Gastrocnemius medialis (tissue), 4 donors: ENCODE measurements around the gene POLA2. TPM values are rescaled to one million over a fixed set of nuclear protein-coding genes. Genes with fewer than 3 reads are reported as not detected.

ENCODE experiments used
- ATAC-seq, 2 donors: fragments of 150-250 bp; one replicate each; pipeline ENCODE4 v1.9.1; 2016
- DNase-seq, 2 donors: peaks; one replicate each; pipeline ENCODE4 v3.0.0-alpha.2; 2019
- H3K27ac ChIP-seq, 4 donors: fragments of 200-600 bp; sonication (generic); 1 replicate in 1 of 4; 2 replicates in 3 of 4; pipeline ENCODE4 v1.5.1; 2016 to 2018; ENCODE audit warnings: mild to moderate bottlenecking in 2 of 4, moderate library complexity in 1 of 4
- H3K27me3 ChIP-seq, 3 donors: fragments of 200-600 bp; sonication (generic) in 2 of 3; 1 replicate in 1 of 3; 2 replicates in 2 of 3; pipeline versions ENCODE4 v1.5.1 to v1.6.0; 2016 to 2019; ENCODE audit warnings: mild to moderate bottlenecking in 1 of 3, moderate library complexity in 1 of 3
- H3K36me3 ChIP-seq, 2 donors: fragments of 200-600 bp; sonication (generic) in 1 of 2; one replicate each; pipeline ENCODE4 v1.5.1; 2017 to 2018
- H3K4me1 ChIP-seq, 2 donors: fragments of 200-600 bp; sonication (generic) in 1 of 2; one replicate each; pipeline ENCODE4 v1.5.1; 2016 to 2017; ENCODE audit warnings: mild to moderate bottlenecking in 2 of 2
- H3K4me3 ChIP-seq, 4 donors: fragments of 200-600 bp; sonication (generic) in 3 of 4; 1 replicate in 1 of 4; 2 replicates in 3 of 4; pipeline ENCODE4 v1.5.1; 2016 to 2019; ENCODE audit warnings: mild to moderate bottlenecking in 2 of 4
- H3K9me3 ChIP-seq, 3 donors: fragments of 200-600 bp; sonication (generic) in 2 of 3; 1 replicate in 1 of 3; 2 replicates in 2 of 3; pipeline ENCODE4 v1.5.1; 2016 to 2019
- POLR2A ChIP-seq, 2 donors: fragments of 450-650 bp; IDR thresholded peaks; one replicate each; pipeline ENCODE4 v1.6.1; 2017; ENCODE audit warnings: antibody characterized with exemption in 2 of 2, mild to moderate bottlenecking in 2 of 2, moderate library complexity in 2 of 2
- in situ Hi-C, 4 donors: fragments of 200-750 bp; cut with MboI; loops; one replicate each; pipeline versions ENCODE4 v1.15.0 to v1.8.0; 2017; ENCODE audit warnings: low sequenced_read_pairs in 4 of 4
- intact Hi-C: fragments of 100-400 bp; cut with DNase I; formaldehyde crosslinking; loops from one replicate; pipeline ENCODE4 v1.15.1; 2023; ENCODE audit warnings: low total_unique reads
- total RNA-seq, 4 donors: library from RNA; depleted of rRNA; stranded (reverse); fragments of >200 nt; gene quantifications; one replicate each; pipeline versions ENCODE4 v1.1.0 to v1.2.3, GENCODE V29; 2016
- TF ChIP-seq, protein P1 (sequence below), 5 experiments: fragments of 450-650 bp in 3 of 5; fragments of 200-600 bp in 2 of 5; sonication (generic) in 2 of 5; IDR thresholded peaks in 4 of 5; conservative IDR thresholded peaks in 1 of 5; 1 replicate in 4 of 5; 2 replicates in 1 of 5; pipeline ENCODE4 v1.5.1; 2016 to 2019; ENCODE audit warnings: antibody characterized with exemption in 5 of 5, mild to moderate bottlenecking in 3 of 5, moderate library complexity in 3 of 5

POLA2 gene
- total RNA-seq, 4 donors from 2014 or later, result 2.9 to 9.2 (median 6.9) TPM

DNA sequence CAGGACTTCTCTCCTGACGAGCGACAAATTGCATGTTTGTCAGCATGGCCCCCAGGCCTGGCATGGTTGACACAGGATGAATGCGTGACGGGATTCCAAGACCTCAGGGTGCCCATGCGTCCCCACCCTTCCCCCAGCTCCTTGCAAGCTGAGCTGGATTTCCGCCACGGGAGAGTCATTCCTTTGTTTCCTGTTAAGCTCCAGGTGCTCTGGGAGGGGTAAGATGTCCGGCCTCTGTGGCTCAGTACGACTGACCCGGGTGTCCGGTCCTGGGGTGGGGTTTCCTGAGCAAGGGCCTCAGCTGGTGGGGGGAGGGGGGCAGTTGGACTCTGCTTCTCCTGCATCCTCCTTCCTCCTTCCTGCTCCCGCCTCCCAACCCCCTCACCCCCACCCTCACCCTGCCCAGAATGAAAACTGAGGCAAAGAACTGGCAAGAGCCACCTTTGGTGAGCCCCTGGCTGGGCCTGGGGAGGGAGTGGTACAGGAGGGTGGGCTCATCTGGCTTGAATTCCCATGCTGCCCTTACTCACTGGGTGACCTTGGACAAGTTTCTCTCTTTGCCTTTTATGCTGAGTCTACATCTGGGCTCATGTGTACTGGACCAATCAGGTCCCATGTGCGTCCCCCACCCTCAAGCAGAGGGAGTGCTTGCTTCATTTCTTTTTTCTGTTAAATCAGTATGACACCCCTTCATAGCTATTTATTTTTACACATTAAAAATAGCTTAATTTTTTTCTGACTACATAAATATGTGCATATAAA, 55.4 kb downstream of the POLA2 start:
- Histone ChIP-seq H3K4me3 (peak overlapping the region; percentile 83 to 95 (median 92)), H3K27ac (peak overlapping the region; percentile 86 to 92 (median 90)), H3K36me3 (peaks cover 0 to 14% of the 10 kb centered on the region in 2 donors), H3K9me3 (no peaks in the 10 kb centered on the region), H3K4me1 (peaks cover 21 to 26% of the 10 kb centered on the region in 2 donors), H3K27me3 (no peaks in the 10 kb centered on the region)
- intact Hi-C loops (no loop called here), in situ Hi-C loops (loop anchor here in 2 of 4 donors (5.0 to 10.0 kb wide), 2 partner anchors 90 to 92 kb away; no protein-coding TSS in a partner anchor)
- DNase-seq (peak; percentile 49 to 79), ATAC-seq (peak; percentile 14 to 21)
- no peak for TF ChIP-seq POLR2A (IDR thresholded peaks at IDR 0.05)
- TF ChIP-seq, protein P1, sequence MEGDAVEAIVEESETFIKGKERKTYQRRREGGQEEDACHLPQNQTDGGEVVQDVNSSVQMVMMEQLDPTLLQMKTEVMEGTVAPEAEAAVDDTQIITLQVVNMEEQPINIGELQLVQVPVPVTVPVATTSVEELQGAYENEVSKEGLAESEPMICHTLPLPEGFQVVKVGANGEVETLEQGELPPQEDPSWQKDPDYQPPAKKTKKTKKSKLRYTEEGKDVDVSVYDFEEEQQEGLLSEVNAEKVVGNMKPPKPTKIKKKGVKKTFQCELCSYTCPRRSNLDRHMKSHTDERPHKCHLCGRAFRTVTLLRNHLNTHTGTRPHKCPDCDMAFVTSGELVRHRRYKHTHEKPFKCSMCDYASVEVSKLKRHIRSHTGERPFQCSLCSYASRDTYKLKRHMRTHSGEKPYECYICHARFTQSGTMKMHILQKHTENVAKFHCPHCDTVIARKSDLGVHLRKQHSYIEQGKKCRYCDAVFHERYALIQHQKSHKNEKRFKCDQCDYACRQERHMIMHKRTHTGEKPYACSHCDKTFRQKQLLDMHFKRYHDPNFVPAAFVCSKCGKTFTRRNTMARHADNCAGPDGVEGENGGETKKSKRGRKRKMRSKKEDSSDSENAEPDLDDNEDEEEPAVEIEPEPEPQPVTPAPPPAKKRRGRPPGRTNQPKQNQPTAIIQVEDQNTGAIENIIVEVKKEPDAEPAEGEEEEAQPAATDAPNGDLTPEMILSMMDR (IDR thresholded peaks at IDR 0.05 in 4 of 5, conservative IDR thresholded peaks at IDR 0.05 in 1 of 5), result no peak

DNA sequence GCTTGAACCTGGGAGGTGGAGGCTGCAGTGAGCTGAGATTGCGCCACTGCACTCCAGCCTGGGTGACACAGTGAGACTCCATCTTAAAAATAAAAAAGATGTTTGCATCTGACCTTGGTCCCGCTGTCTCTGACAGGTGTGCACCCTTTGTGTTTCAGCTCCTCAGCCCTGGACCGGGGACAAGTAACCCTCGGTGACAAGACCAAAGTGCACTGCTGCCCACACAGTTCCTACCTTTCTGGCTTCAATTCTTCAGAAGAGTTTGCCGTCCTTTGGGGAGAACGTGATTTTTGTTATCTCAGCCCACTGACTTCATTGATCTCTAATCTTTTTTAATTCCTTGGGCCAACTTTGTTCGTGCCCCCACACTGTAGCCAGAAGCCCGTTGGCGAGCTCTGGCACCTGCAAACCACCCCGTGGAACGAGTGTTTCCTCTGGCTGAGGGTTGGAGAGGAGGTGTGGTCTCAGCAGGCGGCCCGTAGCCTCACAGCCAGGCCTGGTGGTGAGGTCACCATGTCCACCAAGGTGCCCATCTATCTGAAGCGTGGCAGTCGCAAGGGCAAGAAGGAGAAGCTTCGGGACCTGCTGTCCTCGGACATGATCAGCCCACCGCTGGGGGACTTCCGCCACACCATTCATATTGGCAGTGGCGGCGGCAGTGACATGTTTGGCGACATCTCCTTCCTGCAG, 58.8 kb downstream of the POLA2 start:
- Histone ChIP-seq H3K4me1 (peaks cover 15 to 22% of the 10 kb centered on the region in 2 donors), H3K27me3 (no peaks in the 10 kb centered on the region), H3K36me3 (peaks cover 0 to 14% of the 10 kb centered on the region in 2 donors), H3K4me3 (no peak overlapping the region), H3K27ac (no peak overlapping the region), H3K9me3 (no peaks in the 10 kb centered on the region)
- TF ChIP-seq POLR2A (IDR thresholded peaks at IDR 0.05), result no peak
- TF ChIP-seq, protein P1 (IDR thresholded peaks at IDR 0.05 in 4 of 5, conservative IDR thresholded peaks at IDR 0.05 in 1 of 5), result no peak
- in situ Hi-C loops, result no loop called here
- intact Hi-C loops, result no loop called here
- ATAC-seq, result no peak
- no peak for DNase-seq

DNA sequence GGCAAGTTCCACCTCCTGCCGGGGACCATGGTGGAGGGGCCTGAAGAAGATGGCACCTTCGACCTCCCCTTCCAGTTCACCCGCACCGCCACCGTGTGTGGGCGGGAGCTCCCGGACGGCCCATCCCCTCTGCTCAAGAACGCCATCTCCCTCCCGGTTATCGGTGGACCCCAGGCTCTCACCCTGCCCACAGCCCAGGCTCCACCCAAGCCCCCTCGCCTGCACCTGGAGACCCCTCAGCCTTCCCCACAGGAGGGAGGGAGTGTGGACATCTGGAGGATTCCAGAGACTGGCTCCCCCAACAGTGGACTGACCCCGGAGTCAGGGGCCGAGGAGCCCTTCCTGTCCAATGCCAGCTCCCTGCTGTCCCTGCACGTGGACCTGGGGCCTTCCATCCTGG, 59.3 kb downstream of the POLA2 start:
- Histone ChIP-seq H3K4me3 (no peak overlapping the region), H3K27ac (peak overlapping the region in 1 of 4 donors; percentile 31), H3K9me3 (no peaks in the 10 kb centered on the region), H3K4me1 (peaks cover 15 to 17% of the 10 kb centered on the region in 2 donors), H3K36me3 (peaks cover 0 to 14% of the 10 kb centered on the region in 2 donors), H3K27me3 (no peaks in the 10 kb centered on the region)
- intact Hi-C loops, result no loop called here
- TF ChIP-seq POLR2A (IDR thresholded peaks at IDR 0.05), result no peak
- TF ChIP-seq, protein P1 (IDR thresholded peaks at IDR 0.05 in 4 of 5, conservative IDR thresholded peaks at IDR 0.05 in 1 of 5), result no peak
- in situ Hi-C loops, result no loop called here
- DNase-seq, result no peak
- no peak for ATAC-seq

DNA sequence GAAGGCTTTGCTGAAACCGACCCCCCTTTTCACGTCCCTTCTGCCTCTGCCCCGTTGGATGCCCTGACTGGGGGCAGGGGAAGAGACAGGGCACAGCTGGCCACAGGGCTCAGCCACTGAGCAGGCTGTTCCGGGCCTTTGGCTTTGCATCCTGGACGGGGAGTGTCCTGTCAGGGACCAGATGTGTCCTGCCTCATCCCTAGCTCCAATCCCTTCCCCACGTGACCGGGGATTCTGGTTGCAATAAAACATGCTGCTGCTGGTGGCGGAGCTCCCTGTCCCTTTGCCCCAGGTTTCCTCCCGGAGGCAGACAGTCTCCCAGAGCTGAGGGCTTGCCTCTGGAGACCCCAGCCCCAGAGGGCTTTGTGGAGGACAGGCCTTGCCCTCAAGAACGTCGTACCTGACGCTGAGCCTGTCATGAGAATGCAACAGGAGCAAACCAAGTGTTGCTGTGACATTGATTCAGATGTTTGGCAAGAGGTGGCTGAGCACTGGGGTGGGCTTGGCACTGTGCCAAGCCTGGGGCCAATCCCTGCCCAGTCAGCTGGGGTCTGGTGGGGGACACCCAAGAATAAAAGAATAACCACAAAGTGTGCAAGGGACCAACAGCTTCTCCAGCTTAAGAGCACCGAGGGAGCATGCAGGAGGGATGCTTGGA, 60.2 kb downstream of the POLA2 start:
- ATAC-seq, result no peak
- no peak overlapping the region for H3K4me3 ChIP-seq
- intact Hi-C loops, result no loop called here
- peaks cover 9 to 14% of the 10 kb centered on the region in 2 donors for H3K4me1 ChIP-seq
- H3K27ac ChIP-seq, result peak overlapping the region in 2 of 4 donors; percentile 19 to 31
- DNase-seq, result peak in 1 of 2 donors; percentile 42
- in situ Hi-C loops, result no loop called here
- TF ChIP-seq POLR2A (IDR thresholded peaks at IDR 0.05), result no peak
- H3K36me3 ChIP-seq, result peaks cover 0 to 14% of the 10 kb centered on the region in 2 donors
- no peaks in the 10 kb centered on the region for H3K9me3 ChIP-seq
- H3K27me3 ChIP-seq, result no peaks in the 10 kb centered on the region

DNA sequence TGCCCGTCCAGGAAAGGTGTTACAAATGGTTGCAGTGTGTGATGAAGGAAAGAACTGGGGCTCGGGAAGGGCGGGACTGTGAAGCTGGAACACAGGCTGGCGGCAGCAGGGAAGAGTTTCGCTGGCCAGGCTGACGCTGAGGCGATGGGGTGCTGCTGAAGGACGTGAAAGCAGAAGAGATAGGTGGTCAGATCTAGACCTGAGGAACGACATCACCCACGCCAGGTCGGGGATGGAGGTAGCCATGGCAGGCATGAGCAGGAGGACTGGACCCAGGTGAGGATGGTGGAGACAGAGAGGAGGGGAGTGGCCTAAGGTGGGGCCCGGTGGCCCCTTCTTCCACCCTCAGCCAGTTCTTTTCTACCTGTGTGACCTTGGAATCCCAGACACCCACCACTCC, 62.1 kb downstream of the POLA2 start:
- H3K4me1 ChIP-seq, result peaks cover 9% of the 10 kb centered on the region in 2 donors
- peaks cover 0 to 14% of the 10 kb centered on the region in 2 donors for H3K36me3 ChIP-seq
- ATAC-seq, result no peak
- H3K27ac ChIP-seq, result no peak overlapping the region
- DNase-seq, result no peak
- TF ChIP-seq POLR2A (IDR thresholded peaks at IDR 0.05), result no peak
- TF ChIP-seq, protein P1 (IDR thresholded peaks at IDR 0.05 in 4 of 5, conservative IDR thresholded peaks at IDR 0.05 in 1 of 5), result no peak
- no peaks in the 10 kb centered on the region for H3K27me3 ChIP-seq
- H3K4me3 ChIP-seq, result no peak overlapping the region
- intact Hi-C loops (no loop called here), in situ Hi-C loops (no loop called here)
- no peaks in the 10 kb centered on the region for H3K9me3 ChIP-seq
